ENCODE results near the gene MAD1L1. TPM values are rescaled to one million over a fixed set of nuclear protein-coding genes. Genes with fewer than 3 reads are reported as not detected.

MAD1L1 gene
- total RNA-seq, 1 experiment from 2014 or later: 38.5 TPM

- no peak overlapping the region for H3K4me2 ChIP-seq (ENCODE audit: low read length)
- BruUV-seq (replicated peaks): no TSS peak
- H3K9ac ChIP-seq (ENCODE audit: low read length): no peak overlapping the region
- no peak overlapping the region for H3K4me3 ChIP-seq (replicated peaks in 1 of 2; ENCODE audit: low read depth in 1 of 2, low read length in 2 of 2)
- no peak overlapping the region for H3K27ac ChIP-seq (ENCODE audit: low read depth, low read length)
- H3K9me2 ChIP-seq (ENCODE audit: insufficient read depth): no peaks in the 10 kb centered on the region
- no peaks in the 10 kb centered on the region for H3K79me2 ChIP-seq (ENCODE audit: insufficient read depth, low read length)
- intact Hi-C loops (cut with micrococcal nuclease): no loop called here
- no peak for ATAC-seq
- DNase-seq (ENCODE audit: low read depth, low spot score): no peak
- no peaks in the 10 kb centered on the region for H3K9me3 ChIP-seq (ENCODE audit: control insufficient read depth in 1 of 2, insufficient read depth in 1 of 2, low read depth in 1 of 2, low read length in 2 of 2)
- no peaks in the 10 kb centered on the region for H3K27me3 ChIP-seq (ENCODE audit: insufficient read depth, low read length)
- ChIA-PET RAD21 (ENCODE audit: low non-redundant PET in 1 of 2, low total read pairs in 2 of 2, uncharacterized antibody in 2 of 2, unreplicated experiment in 2 of 2) (no interaction called here), CTCF (no interaction called here), POLR2A (no interaction called here)
- H4K20me1 ChIP-seq (ENCODE audit: insufficient read depth): no peaks in the 10 kb centered on the region
- no peaks in the 10 kb centered on the region; a peak in 1 of 4 replicates for H3K4me1 ChIP-seq (ENCODE audit: control insufficient read depth in 1 of 2, insufficient read depth in 2 of 2, low read length in 2 of 2)
- no peaks in the 10 kb centered on the region for H3K36me3 ChIP-seq (ENCODE audit: control insufficient read depth in 1 of 2, insufficient read depth in 2 of 2, low read length in 2 of 2)
- no peak overlapping the region for H2AFZ ChIP-seq (ENCODE audit: low read depth, low read length, poor library complexity, severe bottlenecking)
- TF ChIP-seq ZFX (IDR thresholded peaks at IDR 0.05) (no peak), EZH2phosphoT487 (IDR thresholded peaks at IDR 0.05; ENCODE audit: borderline replicate concordance) (no peak), CBX3 (IDR thresholded peaks at IDR 0.05; ENCODE audit: low read depth) (no peak), TCF7L2 (IDR thresholded peaks at IDR 0.05; ENCODE audit: borderline replicate concordance, extremely low read depth, insufficient read depth, insufficient read length) (no peak), SP1 (IDR thresholded peaks at IDR 0.05; ENCODE audit: low read depth) (no peak), SRF (IDR thresholded peaks at IDR 0.05; ENCODE audit: low read depth) (no peak), CEBPB (IDR thresholded peaks at IDR 0.05; ENCODE audit: low read depth) (no peak), EZH2 (IDR thresholded peaks at IDR 0.05) (no peak), POLR2A (IDR thresholded peaks at IDR 0.05; ENCODE audit: borderline replicate concordance, extremely low read depth, insufficient read depth, insufficient read length) (no peak), POLR2AphosphoS5 (IDR thresholded peaks at IDR 0.05; ENCODE audit: low read depth, low read length) (no peak), ZNF274 (IDR thresholded peaks at IDR 0.05; ENCODE audit: low read depth, low read length) (no peak), ELF1 (IDR thresholded peaks at IDR 0.05; ENCODE audit: borderline replicate concordance, low read depth) (no peak), RAD21 (IDR thresholded peaks at IDR 0.05; ENCODE audit: low read depth) (no peak), YY1 (IDR thresholded peaks at IDR 0.05; ENCODE audit: extremely low read depth, insufficient replicate concordance, low read depth, low read length) (no peak)
- TF ChIP-seq, protein P1, sequence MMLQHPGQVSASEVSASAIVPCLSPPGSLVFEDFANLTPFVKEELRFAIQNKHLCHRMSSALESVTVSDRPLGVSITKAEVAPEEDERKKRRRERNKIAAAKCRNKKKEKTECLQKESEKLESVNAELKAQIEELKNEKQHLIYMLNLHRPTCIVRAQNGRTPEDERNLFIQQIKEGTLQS (IDR thresholded peaks at IDR 0.05): no peak
- TF ChIP-seq, protein P2, sequence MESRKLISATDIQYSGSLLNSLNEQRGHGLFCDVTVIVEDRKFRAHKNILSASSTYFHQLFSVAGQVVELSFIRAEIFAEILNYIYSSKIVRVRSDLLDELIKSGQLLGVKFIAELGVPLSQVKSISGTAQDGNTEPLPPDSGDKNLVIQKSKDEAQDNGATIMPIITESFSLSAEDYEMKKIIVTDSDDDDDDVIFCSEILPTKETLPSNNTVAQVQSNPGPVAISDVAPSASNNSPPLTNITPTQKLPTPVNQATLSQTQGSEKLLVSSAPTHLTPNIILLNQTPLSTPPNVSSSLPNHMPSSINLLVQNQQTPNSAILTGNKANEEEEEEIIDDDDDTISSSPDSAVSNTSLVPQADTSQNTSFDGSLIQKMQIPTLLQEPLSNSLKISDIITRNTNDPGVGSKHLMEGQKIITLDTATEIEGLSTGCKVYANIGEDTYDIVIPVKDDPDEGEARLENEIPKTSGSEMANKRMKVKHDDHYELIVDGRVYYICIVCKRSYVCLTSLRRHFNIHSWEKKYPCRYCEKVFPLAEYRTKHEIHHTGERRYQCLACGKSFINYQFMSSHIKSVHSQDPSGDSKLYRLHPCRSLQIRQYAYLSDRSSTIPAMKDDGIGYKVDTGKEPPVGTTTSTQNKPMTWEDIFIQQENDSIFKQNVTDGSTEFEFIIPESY (IDR thresholded peaks at IDR 0.05; ENCODE audit: extremely low read depth, insufficient replicate concordance, low read length): no peak
Measured at GRCh38 chr7:2165610-2166594, 66.8 kb downstream of the MAD1L1 start.
